Activated T-helper 17 cell treated with anti-CD3 and anti-CD28 coated beads, Interleukin-2, amount 50 U/mL, for 72 hours (primary cell): ENCODE results near the gene EOLA1. TPM values are rescaled to one million over a fixed set of nuclear protein-coding genes. Genes with fewer than 3 reads are reported as not detected.
"Not testable (repeated sequence)": the region's sequence is repeated elsewhere in the genome, so short reads cannot be mapped to it uniquely, and the experiment has no call there.

Experiments
- ATAC-seq: fragments of 150-1000 bp; cut with Tn5 transposase; replicated peaks from 2 replicates; pipeline ENCODE4 v1.10.0; 2021; ENCODE audit warnings: mild to moderate bottlenecking, moderate library complexity
- H3K27ac Mint-ChIP-seq: one replicate; pipeline ENCODE4 v1.8.0; 2022; ENCODE audit warnings: mixed read lengths
- H3K27me3 Mint-ChIP-seq: one replicate; pipeline ENCODE4 v1.8.0; 2022; ENCODE audit warnings: mixed read lengths
- H3K36me3 Mint-ChIP-seq: one replicate; pipeline ENCODE4 v1.8.0; 2022; ENCODE audit warnings: low read depth, mild to moderate bottlenecking, mixed read lengths
- H3K4me1 Mint-ChIP-seq: one replicate; pipeline ENCODE4 v1.8.0; 2022; ENCODE audit warnings: mixed read lengths
- H3K4me3 Mint-ChIP-seq: one replicate; pipeline ENCODE4 v1.8.0; 2022; ENCODE audit warnings: mild to moderate bottlenecking, mixed read lengths
- H3K9me3 Mint-ChIP-seq: one replicate; pipeline ENCODE4 v1.8.0; 2022; ENCODE audit warnings: mixed read lengths
- total RNA-seq, 2 donors: library from RNA; stranded (reverse); gene quantifications; one replicate each; pipeline ENCODE4 v1.2.3, GENCODE V29; 2022

Gene EOLA1
- 10 to 100 TPM; 42.7 to 53.2 TPM for total RNA-seq

DNA sequence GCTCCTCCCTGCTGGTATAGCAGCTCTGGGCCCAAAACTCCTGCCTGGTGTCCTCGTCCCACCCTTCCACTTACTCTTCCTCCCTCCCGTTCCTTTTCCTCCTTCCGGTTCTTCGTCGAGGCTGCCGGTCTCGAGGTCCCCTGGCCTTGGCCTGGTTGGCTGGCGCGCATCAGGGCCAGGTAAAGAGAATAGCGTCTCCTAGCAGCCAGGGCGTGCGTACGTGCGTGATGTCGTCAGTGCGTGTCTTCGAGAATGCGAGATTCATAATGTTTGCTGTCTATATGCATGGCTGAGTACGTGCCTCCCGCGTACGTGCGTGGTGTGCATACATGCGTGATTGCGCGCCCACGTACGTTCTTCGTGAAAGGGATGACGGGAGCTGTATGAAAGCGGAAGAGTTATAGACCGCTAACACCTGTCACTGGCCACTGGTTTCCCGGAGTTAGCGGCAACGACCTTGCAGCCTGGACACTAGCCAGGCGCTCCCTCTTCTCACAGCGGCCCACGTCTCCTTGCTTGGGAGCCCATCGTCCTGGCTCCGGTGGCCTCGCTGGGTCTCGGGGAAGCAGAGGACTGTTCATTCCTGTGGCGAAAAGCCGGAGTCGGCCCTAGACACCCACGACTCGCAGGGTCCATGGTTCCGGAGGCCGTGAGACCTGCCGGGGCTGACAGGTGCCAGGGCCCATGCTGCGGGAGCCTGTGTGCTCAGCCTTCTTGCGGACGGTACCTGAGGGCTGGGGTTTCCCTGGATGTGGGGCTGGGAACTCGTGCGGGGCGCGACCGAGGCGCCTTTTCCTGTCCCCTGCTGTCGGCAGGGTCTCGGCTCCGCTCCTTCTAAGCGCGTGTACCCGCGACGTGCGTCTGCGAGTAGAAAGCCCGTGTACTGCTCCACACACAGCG, at the start of gene EOLA1:
TSS of gene EOLA1 (plus strand) at position 392 of the 900 bp plus-strand sequence. CDS start 4,619 bp downstream, outside the sequence.
- H3K4me3 Mint-ChIP-seq = peak within 1 kb of the TSS; percentile 82
- no peaks in the 10 kb centered on the region for H3K9me3 Mint-ChIP-seq
- peak; percentile 86 for ATAC-seq
- no peaks in the 10 kb centered on the region for H3K27me3 Mint-ChIP-seq
- H3K27ac Mint-ChIP-seq = peak within 1 kb of the TSS; percentile 97
- H3K4me1 Mint-ChIP-seq = no peaks in the 10 kb centered on the region
- peaks cover 34% of the 10 kb centered on the region for H3K36me3 Mint-ChIP-seq

DNA sequence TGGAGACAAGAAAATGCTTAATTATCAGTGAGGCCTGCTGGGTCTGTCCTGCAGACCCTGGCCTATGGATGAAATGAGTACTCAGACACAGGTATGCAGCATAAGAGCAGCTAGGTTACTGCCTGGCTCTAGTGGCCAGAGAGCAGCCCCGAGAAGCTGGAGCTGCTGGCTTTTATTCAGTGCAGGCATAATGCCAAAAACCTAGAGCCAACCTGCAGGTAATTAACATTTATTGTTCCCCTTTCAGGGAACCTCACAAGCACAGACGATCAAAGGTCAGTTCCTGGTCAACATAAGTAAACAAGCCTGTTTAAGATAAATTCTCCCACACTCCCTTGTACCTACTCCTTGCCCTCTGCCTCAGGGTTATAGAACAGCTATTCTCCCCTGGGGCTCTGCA, 49.0 kb upstream of the EOLA1 start:
- Mint-ChIP-seq H3K4me1 (no peaks in the 10 kb centered on the region), H3K9me3 (no peaks in the 10 kb centered on the region), H3K4me3 (no peak overlapping the region), H3K27me3 (no peaks in the 10 kb centered on the region), H3K27ac (no peak overlapping the region), H3K36me3 (peaks cover 9% of the 10 kb centered on the region)
- no peak for ATAC-seq

GRCh38 chrX:149493567-149494562, 46.9 kb upstream of the EOLA1 start:
- Mint-ChIP-seq H3K9me3 (no peaks in the 10 kb centered on the region), H3K27me3 (no peaks in the 10 kb centered on the region), H3K36me3 (no peaks in the 10 kb centered on the region), H3K27ac (no peak overlapping the region), H3K4me1 (no peaks in the 10 kb centered on the region), H3K4me3 (no peak overlapping the region)
- ATAC-seq = no peak

DNA sequence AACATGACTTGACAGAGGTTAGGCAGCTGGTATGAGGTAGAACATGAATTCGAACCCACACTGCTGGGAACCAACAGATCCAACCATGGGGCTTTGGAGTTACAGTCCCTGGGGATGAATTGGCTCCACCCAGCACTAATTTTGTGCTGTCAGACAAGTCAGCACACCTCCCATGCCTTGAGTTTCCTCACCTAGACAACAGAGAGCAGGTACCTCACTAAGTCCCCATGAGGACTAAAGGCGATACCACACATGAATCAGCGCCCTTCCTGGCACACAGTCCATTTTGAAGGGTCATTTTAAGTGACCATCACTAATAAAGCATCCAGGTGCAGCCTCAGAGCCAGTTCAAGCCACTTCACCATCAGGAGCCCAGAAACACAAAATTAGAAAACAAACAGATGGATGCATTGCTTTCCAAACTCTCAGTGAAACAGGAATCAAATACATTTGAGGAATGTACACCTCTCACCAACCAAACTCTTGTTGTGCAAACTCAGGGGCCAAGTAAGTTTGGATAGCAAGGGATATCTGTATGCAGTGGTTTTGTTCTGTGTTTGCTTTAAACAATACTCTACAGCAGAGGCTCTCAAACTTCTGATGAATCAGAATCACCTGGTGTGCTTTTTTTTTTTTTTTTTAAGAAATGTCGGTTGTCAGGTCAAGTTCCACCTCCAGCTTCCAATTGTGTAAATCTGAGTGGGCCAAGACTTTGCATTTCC, 45.8 kb upstream of the EOLA1 start:
- Mint-ChIP-seq H3K9me3 (no peaks in the 10 kb centered on the region), H3K27ac (no peak overlapping the region), H3K27me3 (no peaks in the 10 kb centered on the region), H3K36me3 (no peaks in the 10 kb centered on the region), H3K4me3 (no peak overlapping the region), H3K4me1 (peaks cover 3% of the 10 kb centered on the region)
- no peak for ATAC-seq

DNA sequence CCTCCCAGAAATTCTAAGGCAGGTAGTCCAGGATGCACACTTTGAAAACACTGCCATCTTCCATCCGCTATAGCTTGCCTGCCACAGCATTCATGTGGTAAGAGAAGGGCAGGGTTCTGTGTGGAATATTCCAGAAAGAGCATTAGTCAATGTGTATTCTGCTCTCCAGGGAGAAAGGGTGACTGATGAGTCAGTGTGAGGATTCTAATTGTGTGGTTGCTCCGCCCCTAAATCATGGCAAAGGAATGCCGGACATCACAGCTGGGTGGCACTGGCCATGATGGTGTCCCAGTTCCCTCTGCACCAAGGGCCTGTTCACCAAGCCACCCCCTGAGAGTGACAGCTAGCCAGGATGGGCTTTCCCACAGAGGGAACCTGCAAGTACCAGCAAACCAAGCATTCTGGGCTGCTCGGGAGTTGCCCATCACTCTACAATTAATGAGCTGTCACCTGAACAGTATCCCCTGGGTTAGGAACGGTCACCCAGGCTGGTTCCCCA, 45.2 kb upstream of the EOLA1 start:
- Mint-ChIP-seq H3K4me3 (no peak overlapping the region), H3K27me3 (no peaks in the 10 kb centered on the region), H3K4me1 (peaks cover 9% of the 10 kb centered on the region), H3K27ac (no peak overlapping the region), H3K36me3 (no peaks in the 10 kb centered on the region), H3K9me3 (no peaks in the 10 kb centered on the region)
- ATAC-seq = no peak

GRCh38 chrX:149497054-149497453, 43.8 kb upstream of the EOLA1 start:
- Mint-ChIP-seq H3K36me3 (no peaks in the 10 kb centered on the region), H3K27ac (no peak overlapping the region), H3K27me3 (no peaks in the 10 kb centered on the region), H3K4me1 (peaks cover 17% of the 10 kb centered on the region), H3K9me3 (no peaks in the 10 kb centered on the region), H3K4me3 (no peak overlapping the region)
- ATAC-seq = no peak

DNA sequence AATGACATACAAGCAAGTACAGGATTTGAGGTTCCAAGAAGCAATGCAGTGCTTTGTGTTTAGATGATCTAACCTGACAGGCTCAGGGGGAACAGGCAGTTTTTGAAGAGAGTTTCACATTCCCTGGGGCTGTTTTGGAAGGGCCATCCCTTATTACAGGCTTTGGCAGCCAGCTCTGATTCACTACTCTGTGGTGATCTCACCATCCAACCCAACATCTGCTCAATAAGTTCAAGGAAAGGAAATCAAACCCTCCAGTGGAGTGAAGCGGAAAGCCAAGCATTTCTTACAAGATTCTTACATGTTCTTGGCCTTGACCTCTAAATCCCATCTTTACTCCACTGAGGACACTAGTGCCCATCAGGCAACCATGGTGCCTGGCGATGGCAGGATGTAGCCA, 43.2 kb upstream of the EOLA1 start:
- peaks cover 17% of the 10 kb centered on the region for H3K4me1 Mint-ChIP-seq
- no peaks in the 10 kb centered on the region for H3K9me3 Mint-ChIP-seq
- no peak overlapping the region for H3K4me3 Mint-ChIP-seq
- no peaks in the 10 kb centered on the region for H3K27me3 Mint-ChIP-seq
- ATAC-seq = no peak
- no peak overlapping the region for H3K27ac Mint-ChIP-seq
- no peaks in the 10 kb centered on the region for H3K36me3 Mint-ChIP-seq

DNA sequence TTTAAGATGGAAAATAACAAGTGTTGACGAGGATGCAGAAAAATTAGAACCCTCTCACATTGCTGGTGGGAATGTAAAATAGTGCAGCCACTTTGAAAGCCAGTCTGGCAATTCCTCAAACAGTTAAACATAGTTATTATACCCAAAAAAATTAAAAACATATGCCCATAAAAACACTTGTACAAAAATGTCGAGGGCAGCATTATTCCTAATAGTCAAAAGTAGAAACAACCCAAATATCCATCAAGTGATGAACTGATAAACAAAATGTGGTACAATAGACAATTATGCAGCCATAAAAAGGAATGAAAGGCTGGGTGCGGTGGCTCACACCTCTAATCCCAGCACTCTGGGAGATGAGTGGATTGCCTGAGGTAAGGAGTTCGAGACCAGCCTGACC, 42.0 kb upstream of the EOLA1 start:
- Mint-ChIP-seq H3K27ac (no peak overlapping the region), H3K4me3 (no peak overlapping the region), H3K27me3 (no peaks in the 10 kb centered on the region), H3K9me3 (no peaks in the 10 kb centered on the region), H3K36me3 (peaks cover 3% of the 10 kb centered on the region), H3K4me1 (peaks cover 17% of the 10 kb centered on the region)
- ATAC-seq = no peak

DNA sequence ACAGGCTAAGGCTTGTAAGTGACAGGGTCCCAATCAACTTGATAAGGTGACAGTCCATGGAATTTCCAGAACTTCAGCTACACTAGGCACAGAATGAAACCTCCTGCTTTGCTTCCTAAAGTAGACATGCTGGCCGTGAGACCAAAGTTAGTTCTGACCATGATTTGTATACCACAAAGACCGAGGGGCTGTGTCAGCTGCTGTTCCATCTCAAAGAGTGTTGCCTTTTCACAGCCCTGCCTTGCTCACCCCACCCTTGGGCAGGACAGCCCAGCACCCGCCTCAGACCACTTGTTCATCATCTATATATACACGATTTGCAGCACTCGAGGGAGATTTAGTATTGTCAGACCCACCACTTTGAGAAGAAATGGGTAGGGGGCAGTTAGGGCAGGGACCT, 41.0 kb upstream of the EOLA1 start:
- H3K36me3 Mint-ChIP-seq = peaks cover 13% of the 10 kb centered on the region
- no peak for ATAC-seq

GRCh38 chrX:149502923-149503322, 37.9 kb upstream of the EOLA1 start:
- not testable (repeated sequence) for ATAC-seq, H3K9me3 Mint-ChIP-seq, H3K27me3 Mint-ChIP-seq
- peaks cover 24% of the 10 kb centered on the region for H3K4me1 Mint-ChIP-seq
- H3K36me3 Mint-ChIP-seq = peaks cover 15% of the 10 kb centered on the region
- peak overlapping the region; percentile 98 for H3K4me3 Mint-ChIP-seq
- H3K27ac Mint-ChIP-seq = peak overlapping the region; percentile 85

More for the DNA sequence above, 41.0 kb upstream of the EOLA1 start:
- peak overlapping the region; percentile 85 for H3K27ac Mint-ChIP-seq
- H3K27me3 Mint-ChIP-seq = no peaks in the 10 kb centered on the region
- peak overlapping the region; percentile 98 for H3K4me3 Mint-ChIP-seq
- H3K9me3 Mint-ChIP-seq = no peaks in the 10 kb centered on the region
- H3K4me1 Mint-ChIP-seq = peaks cover 24% of the 10 kb centered on the region

DNA sequence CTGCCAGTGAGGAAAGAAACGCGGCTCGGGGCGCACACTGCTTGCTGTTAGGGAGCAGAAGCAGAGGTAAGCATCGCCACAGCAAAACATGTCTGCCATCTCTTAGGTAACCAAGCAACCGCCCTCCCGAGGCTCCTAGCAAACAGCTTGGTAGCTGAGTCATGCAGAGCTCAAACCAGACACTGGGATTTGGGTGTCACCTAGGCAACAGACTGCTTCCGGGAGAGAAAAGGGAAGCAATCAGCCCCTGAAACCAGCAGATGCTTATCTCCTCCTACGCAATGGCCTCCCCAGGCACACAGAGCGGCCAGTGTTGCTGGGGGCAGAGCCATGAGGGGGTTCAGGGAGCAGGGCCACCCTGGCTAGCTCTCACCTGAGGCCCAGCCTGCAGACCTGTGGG, 37.4 kb upstream of the EOLA1 start:
- peak; percentile 72 for ATAC-seq
- H3K4me1 Mint-ChIP-seq = peaks cover 24% of the 10 kb centered on the region

GRCh38 chrX:149504226-149504914, 36.4 kb upstream of the EOLA1 start:
- Mint-ChIP-seq H3K27me3 (no peaks in the 10 kb centered on the region), H3K36me3 (peaks cover 15% of the 10 kb centered on the region), H3K9me3 (no peaks in the 10 kb centered on the region), H3K27ac (peak overlapping the region; percentile 100), H3K4me3 (peak overlapping the region; percentile 98), H3K4me1 (peaks cover 24% of the 10 kb centered on the region)
- ATAC-seq = peak; percentile 61

More for the DNA sequence above, 37.4 kb upstream of the EOLA1 start:
- Mint-ChIP-seq H3K36me3 (peaks cover 15% of the 10 kb centered on the region), H3K4me3 (peak overlapping the region; percentile 98), H3K27ac (peak overlapping the region; percentile 100)
- H3K27me3 Mint-ChIP-seq, H3K9me3 Mint-ChIP-seq: not testable (repeated sequence)

DNA sequence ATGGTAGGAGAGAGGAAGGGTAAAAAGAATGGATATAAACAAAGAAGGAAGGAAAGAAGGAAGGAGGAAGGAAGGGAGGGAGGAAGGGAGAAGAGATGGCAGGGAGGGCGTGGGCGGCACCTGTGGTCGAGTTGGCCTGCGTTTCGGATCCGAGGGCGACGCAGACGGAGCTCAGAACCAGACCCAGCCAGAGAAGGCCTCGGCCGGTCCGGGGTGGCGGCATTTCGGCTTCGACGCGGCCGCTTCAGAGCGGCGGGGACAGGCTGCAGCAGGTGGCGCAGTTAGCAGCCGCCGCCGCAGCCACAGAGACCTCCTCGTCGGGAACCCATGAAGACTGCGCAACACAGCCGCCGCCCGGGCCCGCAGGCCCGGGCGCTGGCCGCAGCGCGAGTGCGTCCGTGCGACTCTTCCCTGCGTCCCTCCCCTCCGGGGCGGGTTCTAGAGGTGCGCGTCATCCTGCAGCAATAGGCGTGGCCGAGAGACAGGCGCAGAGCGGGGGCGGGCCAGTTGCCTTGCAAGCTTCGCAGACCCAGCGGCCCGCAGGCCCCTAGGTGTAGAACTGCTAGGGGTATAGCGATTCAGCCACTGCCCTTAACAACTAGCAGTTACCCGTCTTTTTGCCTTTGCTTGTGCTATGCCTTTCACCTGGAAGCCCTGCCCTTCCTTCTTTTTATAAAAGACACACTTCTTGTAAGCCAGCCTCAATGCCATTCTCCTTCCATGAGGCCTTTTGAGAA, 35.7 kb upstream of the EOLA1 start, which contains the start of gene IDS:
TSS of gene IDS (minus strand) at position 392 of the 737 bp plus-strand sequence. CDS start at position 223, 169 bp downstream.
- H3K36me3 Mint-ChIP-seq = peaks cover 15% of the 10 kb centered on the region
- H3K4me3 Mint-ChIP-seq = peak within 1 kb of the TSS; percentile 98
- H3K4me1 Mint-ChIP-seq = peaks cover 20% of the 10 kb centered on the region
- no peaks in the 10 kb centered on the region for H3K27me3 Mint-ChIP-seq
- H3K9me3 Mint-ChIP-seq = no peaks in the 10 kb centered on the region
- ATAC-seq = peak; percentile 71
- peak within 1 kb of the TSS; percentile 100 for H3K27ac Mint-ChIP-seq
